ENCODE measurements around the gene CPM.

CPM gene

GRCh38 chr12:68957273-68957672 lies 24.3 kb upstream of the CPM start:
- no peaks in the 10 kb centered on the region for H3K79me2 ChIP-seq (ENCODE audit: insufficient read depth, low read length)
- H3K9me2 ChIP-seq (replicated peaks; ENCODE audit: low read depth, low read length): 0 out of 2 replicates have a peak, but pooled peaks cover 4% of the 10 kb centered on the region
- H4K20me1 ChIP-seq (ENCODE audit: insufficient read depth, low read length, poor library complexity, severe bottlenecking): no peaks in the 10 kb centered on the region
- H3K27me3 ChIP-seq (ENCODE audit: insufficient read depth, low read length, poor library complexity, severe bottlenecking): no peaks in the 10 kb centered on the region
- no peak overlapping the region for H3K4me3 ChIP-seq (ENCODE audit: low read length, poor library complexity, severe bottlenecking)
- peaks cover 3% of the 10 kb centered on the region for H3K4me1 ChIP-seq (ENCODE audit: insufficient read depth, low read length, poor library complexity, severe bottlenecking)
- TF ChIP-seq EZH2phosphoT487 (IDR thresholded peaks at IDR 0.05; ENCODE audit: borderline replicate concordance): no peak
- no peak for TF ChIP-seq CTCF (conservative IDR thresholded peaks at IDR 0.05; ENCODE audit: low read length)
- H3K36me3 ChIP-seq (ENCODE audit: insufficient read depth, low read length): no peaks in the 10 kb centered on the region
- no peak overlapping the region for H2AFZ ChIP-seq (ENCODE audit: low read length)
- H3K4me2 ChIP-seq (ENCODE audit: low read depth, low read length, poor library complexity, severe bottlenecking): no peak overlapping the region
- no peak overlapping the region for H3K9ac ChIP-seq (ENCODE audit: low read depth, low read length, poor library complexity, severe bottlenecking)
- no peaks in the 10 kb centered on the region for H3F3A ChIP-seq (ENCODE audit: low read depth)
- no peaks in the 10 kb centered on the region for H3K9me3 ChIP-seq (ENCODE audit: insufficient read depth, low read depth, low read length)

GRCh38 chr12:68956466-68956865 lies 23.5 kb upstream of the CPM start:
- Histone ChIP-seq H3F3A (ENCODE audit: low read depth) (no peaks in the 10 kb centered on the region), H3K4me3 (ENCODE audit: low read length, poor library complexity, severe bottlenecking) (no peak overlapping the region), H3K4me2 (ENCODE audit: low read depth, low read length, poor library complexity, severe bottlenecking) (no peak overlapping the region), H3K9ac (ENCODE audit: low read depth, low read length, poor library complexity, severe bottlenecking) (no peak overlapping the region), H3K9me2 (replicated peaks; ENCODE audit: low read depth, low read length) (0 out of 2 replicates have a peak, but pooled peaks cover 4% of the 10 kb centered on the region), H3K4me1 (ENCODE audit: insufficient read depth, low read length, poor library complexity, severe bottlenecking) (peaks cover 3% of the 10 kb centered on the region), H3K79me2 (ENCODE audit: insufficient read depth, low read length) (no peaks in the 10 kb centered on the region), H3K27me3 (ENCODE audit: insufficient read depth, low read length, poor library complexity, severe bottlenecking) (no peaks in the 10 kb centered on the region), H3K36me3 (ENCODE audit: insufficient read depth, low read length) (no peaks in the 10 kb centered on the region), H3K9me3 (ENCODE audit: insufficient read depth, low read depth, low read length) (no peaks in the 10 kb centered on the region), H4K20me1 (ENCODE audit: insufficient read depth, low read length, poor library complexity, severe bottlenecking) (no peaks in the 10 kb centered on the region), H2AFZ (ENCODE audit: low read length) (no peak overlapping the region)
- TF ChIP-seq CTCF (conservative IDR thresholded peaks at IDR 0.05; ENCODE audit: low read length) (no peak), EZH2phosphoT487 (IDR thresholded peaks at IDR 0.05; ENCODE audit: borderline replicate concordance) (no peak)

GRCh38 chr12:68954811-68955210 lies 21.8 kb upstream of the CPM start:
- Histone ChIP-seq H3K36me3 (ENCODE audit: insufficient read depth, low read length) (no peaks in the 10 kb centered on the region), H3K79me2 (ENCODE audit: insufficient read depth, low read length) (no peaks in the 10 kb centered on the region), H3K4me3 (ENCODE audit: low read length, poor library complexity, severe bottlenecking) (no peak overlapping the region), H3K4me1 (ENCODE audit: insufficient read depth, low read length, poor library complexity, severe bottlenecking) (peaks cover 3% of the 10 kb centered on the region), H3K9me3 (ENCODE audit: insufficient read depth, low read depth, low read length) (no peaks in the 10 kb centered on the region), H3K9me2 (replicated peaks; ENCODE audit: low read depth, low read length) (0 out of 2 replicates have a peak, but pooled peaks cover 2% of the 10 kb centered on the region), H3K4me2 (ENCODE audit: low read depth, low read length, poor library complexity, severe bottlenecking) (no peak overlapping the region), H2AFZ (ENCODE audit: low read length) (no peak overlapping the region), H3K9ac (ENCODE audit: low read depth, low read length, poor library complexity, severe bottlenecking) (no peak overlapping the region), H3F3A (ENCODE audit: low read depth) (no peaks in the 10 kb centered on the region), H3K27me3 (ENCODE audit: insufficient read depth, low read length, poor library complexity, severe bottlenecking) (no peaks in the 10 kb centered on the region), H4K20me1 (ENCODE audit: insufficient read depth, low read length, poor library complexity, severe bottlenecking) (no peaks in the 10 kb centered on the region)
- TF ChIP-seq CTCF (conservative IDR thresholded peaks at IDR 0.05; ENCODE audit: low read length): no peak
- TF ChIP-seq EZH2phosphoT487 (IDR thresholded peaks at IDR 0.05; ENCODE audit: borderline replicate concordance): no peak

Measured in Loucy (cell line).